ENCODE results near the gene SPTB.
A peak's percentile ranks its signal among the peaks of the same experiment; 100 is the strongest.
"Not testable (repeated sequence)": the region's sequence is repeated elsewhere in the genome, so short reads cannot be mapped to it uniquely, and the experiment has no call there.

Gene SPTB

GRCh38 chr14:64879635-64880220, at the start of gene SPTB:
TSS of gene SPTB (minus strand) at chr14:64879907. CDS start at chr14:64823094, 56,813 bp downstream.
- no peak for DNase-seq

- no peak for DNase-seq
Observed at GRCh38 chr14:64929014-64929359, 49.3 kb upstream of the SPTB start.

GRCh38 chr14:64928239-64929013, 48.7 kb upstream of the SPTB start:
- peak in 1 of 2 donors; percentile 49 for DNase-seq

GRCh38 chr14:64927031-64927430, 47.3 kb upstream of the SPTB start:
- no peak for DNase-seq

- no peak for DNase-seq
Observed at GRCh38 chr14:64926398-64926995, 46.8 kb upstream of the SPTB start.

- no peak for DNase-seq
Observed at GRCh38 chr14:64923015-64923414, 43.3 kb upstream of the SPTB start.

- DNase-seq, result no peak
Observed at GRCh38 chr14:64920465-64920864, 40.8 kb upstream of the SPTB start.

GRCh38 chr14:64919618-64920017, 39.9 kb upstream of the SPTB start:
- no peak for DNase-seq

- no peak for DNase-seq
Observed at GRCh38 chr14:64919215-64919614, 39.5 kb upstream of the SPTB start.

GRCh38 chr14:64918216-64918615, 38.5 kb upstream of the SPTB start:
- no peak for DNase-seq

GRCh38 chr14:64915797-64916196, 36.1 kb upstream of the SPTB start:
- DNase-seq, result no peak

- no peak for DNase-seq
Observed at GRCh38 chr14:64915029-64915424, 35.3 kb upstream of the SPTB start.

GRCh38 chr14:64914237-64915028, 34.7 kb upstream of the SPTB start, which contains the start of gene CHURC1:
TSS of gene CHURC1 (plus strand) at chr14:64914455. CDS start at chr14:64914496, 41 bp downstream.
- DNase-seq, result peak; percentile 88 to 95

GRCh38 chr14:64913477-64913876, 33.8 kb upstream of the SPTB start:
- not testable (repeated sequence) for DNase-seq

GRCh38 chr14:64912261-64912660, 32.6 kb upstream of the SPTB start:
- DNase-seq, result no peak

- no peak for DNase-seq
Observed at GRCh38 chr14:64910847-64911495, 31.3 kb upstream of the SPTB start.

GRCh38 chr14:64906022-64906421, 26.3 kb upstream of the SPTB start:
- no peak for DNase-seq

GRCh38 chr14:64899958-64900357, 20.3 kb upstream of the SPTB start:
- no peak for DNase-seq

- DNase-seq, result no peak
Observed at GRCh38 chr14:64891839-64892375, 12.2 kb upstream of the SPTB start.

GRCh38 chr14:64891173-64891838, 11.6 kb upstream of the SPTB start:
- DNase-seq, result no peak

GRCh38 chr14:64889352-64889751, 9.6 kb upstream of the SPTB start:
- DNase-seq, result no peak

- DNase-seq, result no peak
Observed at GRCh38 chr14:64885559-64885958, 5.9 kb upstream of the SPTB start.
